ENCODE data around the gene TEX11.
"Not testable (repeated sequence)": the region's sequence is repeated elsewhere in the genome, so short reads cannot be mapped to it uniquely, and the experiment has no call there.

DNA sequence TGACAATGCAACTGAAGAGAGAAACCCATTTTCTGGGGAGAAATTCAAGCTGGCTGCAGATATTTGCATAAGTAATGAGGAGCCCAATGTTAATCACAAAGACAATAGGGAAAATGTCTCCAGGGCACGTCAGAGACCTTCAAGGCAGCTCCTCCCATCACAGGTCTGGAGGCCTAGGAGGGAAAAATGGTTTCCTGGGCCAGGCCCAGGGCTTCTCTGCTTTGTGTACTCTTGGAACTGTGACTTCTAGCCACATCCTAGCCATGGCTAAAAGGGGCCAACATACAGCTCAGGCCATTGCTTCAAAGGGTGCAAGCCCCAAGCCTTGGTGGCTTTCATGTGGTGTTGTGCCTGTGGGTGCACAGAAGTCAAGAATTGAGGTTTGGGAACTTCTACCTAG, 321.4 kb downstream of the TEX11 start:
- TF ChIP-seq, protein P1, sequence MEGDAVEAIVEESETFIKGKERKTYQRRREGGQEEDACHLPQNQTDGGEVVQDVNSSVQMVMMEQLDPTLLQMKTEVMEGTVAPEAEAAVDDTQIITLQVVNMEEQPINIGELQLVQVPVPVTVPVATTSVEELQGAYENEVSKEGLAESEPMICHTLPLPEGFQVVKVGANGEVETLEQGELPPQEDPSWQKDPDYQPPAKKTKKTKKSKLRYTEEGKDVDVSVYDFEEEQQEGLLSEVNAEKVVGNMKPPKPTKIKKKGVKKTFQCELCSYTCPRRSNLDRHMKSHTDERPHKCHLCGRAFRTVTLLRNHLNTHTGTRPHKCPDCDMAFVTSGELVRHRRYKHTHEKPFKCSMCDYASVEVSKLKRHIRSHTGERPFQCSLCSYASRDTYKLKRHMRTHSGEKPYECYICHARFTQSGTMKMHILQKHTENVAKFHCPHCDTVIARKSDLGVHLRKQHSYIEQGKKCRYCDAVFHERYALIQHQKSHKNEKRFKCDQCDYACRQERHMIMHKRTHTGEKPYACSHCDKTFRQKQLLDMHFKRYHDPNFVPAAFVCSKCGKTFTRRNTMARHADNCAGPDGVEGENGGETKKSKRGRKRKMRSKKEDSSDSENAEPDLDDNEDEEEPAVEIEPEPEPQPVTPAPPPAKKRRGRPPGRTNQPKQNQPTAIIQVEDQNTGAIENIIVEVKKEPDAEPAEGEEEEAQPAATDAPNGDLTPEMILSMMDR (conservative IDR thresholded peaks at IDR 0.05; ENCODE audit: low read length) = not testable (repeated sequence)
- not testable (repeated sequence) for TF ChIP-seq EZH2phosphoT487 (IDR thresholded peaks at IDR 0.05; ENCODE audit: borderline replicate concordance, low read depth, low read length)
